Measurements from ENCODE around the gene NEDD4L.

DNA sequence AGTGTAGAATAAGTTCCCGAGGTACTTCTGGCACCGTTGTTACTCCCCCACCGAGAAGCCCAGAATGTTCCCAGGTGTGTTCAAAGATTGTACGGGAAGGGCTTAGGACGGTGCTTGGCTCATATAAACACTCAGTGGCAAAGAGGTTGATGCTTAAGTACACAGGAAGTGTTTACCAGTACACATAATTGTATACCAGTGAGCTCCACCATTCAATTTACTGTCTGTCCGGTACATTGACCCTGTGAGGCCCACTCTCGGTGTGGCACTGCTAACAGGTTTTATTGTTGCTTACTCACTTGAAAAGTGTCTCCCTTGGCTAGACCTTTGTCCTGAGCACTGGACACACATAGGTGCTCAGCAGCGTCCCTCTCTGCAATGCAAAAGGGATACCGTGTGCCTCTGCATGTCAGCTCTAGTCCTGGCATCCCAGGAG is 191.0 kb downstream of the NEDD4L start:
- TF ChIP-seq CTCF (IDR thresholded peaks at IDR 0.05) (no peak), EZH2 (IDR thresholded peaks at IDR 0.05; ENCODE audit: borderline replicate concordance, insufficient read depth, low read depth, low read length, poor library complexity, severe bottlenecking) (no peak)

All from B cell (primary cell).